Activated CD4-positive, alpha-beta T cell treated with anti-CD3 and anti-CD28 coated beads for 4 hours (primary cell): ENCODE measurements around the gene ADAMTS9.

Source experiments
- DNase-seq, 2 donors: peaks; one replicate each; pipeline ENCODE4 v3.0.0-alpha.2; 2020

Gene ADAMTS9

DNA sequence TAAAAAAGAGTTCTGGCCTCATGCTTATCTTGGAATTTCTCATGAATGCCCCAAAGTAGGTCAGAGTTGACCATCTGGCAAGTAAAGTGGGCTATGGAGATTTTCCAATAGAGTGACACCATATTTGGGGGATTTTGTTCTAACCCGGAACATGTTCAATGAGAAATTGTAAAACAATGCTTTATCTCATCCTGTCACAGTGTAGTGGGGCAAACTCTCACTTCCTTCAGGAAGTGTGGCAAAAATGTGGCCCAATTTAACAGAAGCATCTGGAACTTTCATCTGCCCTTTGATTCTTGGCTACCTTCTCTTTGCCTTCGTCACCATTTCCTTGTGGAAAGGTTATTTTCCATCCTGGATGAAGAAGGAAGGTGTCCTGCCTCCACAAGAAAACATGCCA is 70.8 kb downstream of the ADAMTS9 start:
- no peak for DNase-seq

DNA sequence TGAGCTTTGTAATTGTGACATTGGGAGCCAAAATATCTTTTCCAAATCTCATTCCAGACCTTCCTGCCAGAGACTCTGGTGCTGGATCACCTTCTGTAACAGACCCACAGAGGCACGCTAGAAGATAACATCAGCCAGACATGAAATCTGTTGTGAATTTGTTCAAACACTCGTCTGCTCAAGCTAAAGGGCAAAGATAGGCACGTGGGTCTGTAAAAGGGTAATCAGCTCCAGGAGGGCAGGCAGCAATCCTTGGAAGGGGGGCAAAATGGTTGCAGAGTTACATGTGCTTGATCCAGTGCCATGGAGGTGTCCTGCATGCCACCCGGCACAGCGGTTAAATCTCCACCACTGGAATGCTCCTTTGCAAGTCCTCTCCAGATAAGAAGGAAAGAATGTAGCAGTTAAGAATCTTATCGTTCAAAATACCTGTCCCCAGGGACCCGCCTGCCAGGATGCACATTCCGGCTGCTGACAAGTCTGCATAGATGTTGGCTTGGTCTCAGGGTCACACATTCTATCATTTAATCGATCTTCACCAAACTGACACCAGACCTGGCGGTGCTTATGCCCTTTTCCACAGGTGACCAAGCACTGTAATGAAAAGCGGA is 74.8 kb downstream of the ADAMTS9 start:
- DNase-seq, result no peak

DNA sequence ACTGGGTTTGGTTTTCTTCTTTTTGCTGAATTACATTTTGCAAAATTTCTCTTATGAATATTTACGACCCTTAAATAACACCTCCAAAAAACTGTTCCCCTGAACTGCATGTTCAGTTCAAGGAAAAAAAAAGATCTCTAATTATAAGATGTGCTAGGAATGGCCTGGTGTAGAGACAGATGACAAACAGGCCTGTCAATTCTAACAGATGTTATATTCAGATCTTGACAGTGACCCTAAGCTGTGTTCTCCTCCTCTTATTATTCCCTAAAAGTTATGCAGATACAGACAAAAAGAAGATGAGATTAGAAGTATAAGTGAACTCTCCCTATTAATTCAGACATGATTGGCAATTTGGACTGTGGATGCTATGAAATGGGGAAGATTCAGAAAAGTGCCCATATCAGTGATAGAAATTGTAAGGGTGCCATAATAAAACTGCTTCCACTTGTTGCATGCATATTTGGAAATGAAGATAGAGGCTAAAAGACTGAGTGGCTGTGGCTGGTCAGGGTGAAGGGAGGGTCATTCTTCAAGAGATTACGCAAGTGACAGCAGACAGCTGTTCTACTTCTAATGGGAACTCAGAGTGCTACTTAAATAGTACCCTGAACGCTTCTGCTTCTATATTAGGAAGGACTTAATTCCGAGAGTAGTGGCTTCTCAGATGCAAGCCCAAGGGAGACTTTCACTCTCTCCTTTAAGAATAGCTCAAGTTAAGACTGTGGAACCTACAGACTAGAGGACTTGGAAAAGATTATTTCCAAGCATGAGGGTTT is 75.5 kb downstream of the ADAMTS9 start:
- DNase-seq, result no peak

DNA sequence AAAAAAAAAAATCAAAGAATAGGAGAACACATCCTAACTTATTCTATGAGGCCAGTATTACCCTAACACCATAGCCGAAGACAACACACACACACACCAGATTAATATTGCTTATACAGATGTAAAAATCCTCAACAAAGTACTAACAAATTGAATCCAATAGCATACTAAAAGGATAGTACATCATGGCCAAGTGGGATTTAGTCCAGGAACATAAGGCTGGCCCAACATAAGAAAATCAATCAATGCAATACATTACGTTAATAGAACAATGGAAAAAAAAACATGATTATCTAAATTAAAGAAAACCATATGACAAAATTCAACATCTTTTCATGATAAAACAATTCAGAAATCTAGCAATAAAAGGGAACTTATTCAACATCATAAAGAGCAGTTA is 79.1 kb downstream of the ADAMTS9 start:
- DNase-seq, result no peak

DNA sequence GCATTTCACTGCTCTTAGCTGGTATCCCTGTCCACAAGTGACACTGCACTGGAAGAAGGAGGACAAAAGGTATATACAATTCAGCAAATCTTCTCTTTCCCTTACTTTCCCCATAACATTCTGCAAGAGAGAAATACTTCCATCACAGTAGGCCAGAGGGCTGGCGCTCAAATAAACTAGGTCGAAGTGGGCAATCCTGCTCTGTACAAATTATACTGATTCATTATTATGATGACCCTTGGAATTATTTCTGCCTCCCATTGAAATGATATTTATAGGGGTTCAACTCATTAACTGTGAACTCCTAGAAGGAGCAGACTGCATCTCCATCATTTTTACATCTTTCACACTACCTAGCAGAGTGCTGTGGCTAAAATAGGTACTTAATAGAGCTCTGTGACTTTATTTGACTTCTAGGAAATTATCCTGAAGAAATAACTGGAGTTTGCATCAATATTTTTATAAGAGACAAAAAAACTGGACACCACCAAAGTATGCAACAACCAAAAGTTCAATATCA is 80.7 kb downstream of the ADAMTS9 start:
- no peak for DNase-seq

DNA sequence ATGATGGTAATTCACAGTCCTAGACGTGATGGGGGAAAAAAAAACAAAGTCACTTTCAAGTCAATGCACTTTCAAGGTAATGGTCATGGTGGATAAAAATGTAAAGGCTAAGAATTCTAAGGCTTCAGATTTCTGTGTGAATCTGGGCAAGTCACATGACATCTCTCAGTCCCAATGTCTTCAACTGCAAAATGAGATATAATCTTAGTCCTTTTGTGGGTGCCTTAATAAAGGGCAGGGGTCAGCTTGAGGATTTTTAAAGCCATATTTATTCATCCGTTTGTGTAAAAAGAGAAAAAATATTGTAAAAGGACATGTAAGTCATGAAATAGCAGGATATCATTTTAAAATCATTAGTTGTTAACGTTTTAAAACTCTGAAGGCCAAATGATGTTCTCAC is 83.5 kb downstream of the ADAMTS9 start:
- DNase-seq, result no peak

DNA sequence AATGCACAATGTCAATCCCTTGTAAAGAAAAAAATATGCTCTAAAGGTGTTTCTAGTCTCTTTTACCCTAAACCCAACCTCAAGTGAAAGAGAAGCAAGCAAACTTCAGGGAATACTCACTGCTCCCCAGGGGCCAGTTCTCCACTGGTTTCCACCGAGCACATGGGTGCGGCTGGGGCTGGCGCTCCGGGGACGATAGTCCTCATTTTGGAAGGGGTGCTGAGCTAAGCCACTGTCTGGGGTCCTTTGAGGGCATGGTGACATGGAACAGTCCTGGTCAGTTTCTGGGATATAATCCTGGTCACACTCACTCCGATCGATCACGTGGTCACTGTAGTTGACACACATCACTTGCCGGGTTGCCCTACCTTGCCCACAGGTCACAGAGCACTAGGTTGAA is 86.0 kb downstream of the ADAMTS9 start:
- no peak for DNase-seq

DNA sequence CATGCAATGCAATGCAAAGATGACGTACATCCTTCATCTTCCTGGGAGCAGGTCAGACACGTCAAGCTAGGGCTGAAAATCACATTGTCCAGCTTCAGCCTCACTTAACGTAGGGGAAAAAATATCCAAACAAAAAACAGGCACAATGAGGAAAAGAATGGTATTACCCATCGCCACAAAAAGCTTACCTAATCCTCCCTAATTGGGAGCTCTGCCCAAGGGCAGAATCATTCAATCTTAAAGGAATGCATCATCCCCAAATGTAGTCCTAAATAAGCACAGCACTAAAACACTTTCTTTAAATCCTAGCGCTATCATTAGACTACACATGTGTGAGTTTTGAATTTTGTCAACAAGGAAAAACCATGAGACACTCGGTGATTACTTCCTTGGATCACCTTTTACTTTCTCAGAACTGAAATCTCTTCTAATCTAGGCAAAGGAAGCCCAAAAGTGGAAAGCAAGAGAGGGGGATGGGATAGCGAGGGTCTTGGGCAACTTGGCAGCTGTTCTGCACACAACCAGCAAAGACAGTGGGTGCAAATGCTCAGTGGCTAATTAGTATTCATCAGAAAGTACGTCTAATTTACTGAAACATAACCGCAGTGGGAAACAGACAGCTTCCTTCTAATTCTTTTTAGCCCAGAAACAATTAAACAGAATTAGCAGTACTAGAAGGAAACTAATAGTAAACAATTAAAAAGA is 87.4 kb downstream of the ADAMTS9 start:
- no peak for DNase-seq

DNA sequence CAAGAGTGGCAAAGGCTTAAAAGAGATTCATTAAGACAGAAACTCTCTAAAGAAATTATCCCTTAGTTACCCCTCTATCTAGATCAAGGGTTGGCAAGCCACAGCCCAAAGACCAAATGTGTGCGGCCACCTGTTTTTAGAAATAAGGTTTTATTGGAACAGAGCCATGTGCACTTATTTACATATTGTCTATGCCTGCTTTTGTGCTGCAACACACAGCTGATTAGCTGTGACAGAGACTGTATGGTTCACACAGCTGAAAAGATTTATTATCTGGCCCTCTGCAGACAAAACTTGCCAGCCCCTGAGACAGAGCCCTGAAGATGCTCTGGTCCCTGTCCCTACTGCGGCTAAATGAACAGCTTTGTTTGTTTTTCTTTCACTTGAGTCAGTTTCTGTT is 88.1 kb downstream of the ADAMTS9 start:
- no peak for DNase-seq

DNA sequence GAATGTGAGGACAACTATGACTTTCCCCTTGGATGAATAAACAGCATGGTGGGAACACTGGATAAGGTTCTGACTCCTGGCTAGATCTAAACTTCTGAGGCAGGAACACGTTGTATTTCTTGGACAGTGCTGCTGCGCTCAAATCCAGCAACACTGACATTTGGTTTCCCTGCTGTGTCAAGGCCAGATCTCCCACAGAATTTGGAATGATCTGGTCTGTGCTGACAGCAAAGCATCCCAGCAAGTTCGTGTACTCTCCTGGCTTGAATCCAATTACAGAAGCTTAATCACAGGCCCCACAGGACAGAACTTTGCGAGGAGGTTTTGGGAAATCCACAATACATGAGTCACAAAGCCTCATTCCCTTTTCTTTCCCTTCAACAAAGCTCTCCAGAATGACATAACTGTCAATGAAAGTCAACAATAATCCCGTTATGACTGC is 92.5 kb downstream of the ADAMTS9 start:
- DNase-seq, result no peak

DNA sequence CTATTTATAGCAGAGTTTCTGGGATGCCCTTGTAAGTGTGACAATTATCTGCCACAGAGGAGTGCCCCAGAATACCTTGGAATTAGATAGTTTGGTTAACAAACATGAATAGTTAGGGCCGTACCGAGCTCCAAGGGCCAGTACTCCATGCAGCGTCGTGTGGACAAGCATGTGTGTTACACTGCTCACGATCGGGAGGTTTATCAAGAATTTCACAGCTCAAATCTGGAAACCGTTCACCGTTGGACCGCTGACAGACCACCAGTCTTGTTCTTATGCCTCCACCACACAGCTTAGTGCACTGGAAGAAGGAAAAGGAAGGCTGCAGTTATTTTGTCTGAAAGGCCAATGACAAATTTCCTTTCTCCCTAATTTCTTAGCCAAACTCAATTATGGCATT is 93.7 kb downstream of the ADAMTS9 start:
- no peak for DNase-seq

DNA sequence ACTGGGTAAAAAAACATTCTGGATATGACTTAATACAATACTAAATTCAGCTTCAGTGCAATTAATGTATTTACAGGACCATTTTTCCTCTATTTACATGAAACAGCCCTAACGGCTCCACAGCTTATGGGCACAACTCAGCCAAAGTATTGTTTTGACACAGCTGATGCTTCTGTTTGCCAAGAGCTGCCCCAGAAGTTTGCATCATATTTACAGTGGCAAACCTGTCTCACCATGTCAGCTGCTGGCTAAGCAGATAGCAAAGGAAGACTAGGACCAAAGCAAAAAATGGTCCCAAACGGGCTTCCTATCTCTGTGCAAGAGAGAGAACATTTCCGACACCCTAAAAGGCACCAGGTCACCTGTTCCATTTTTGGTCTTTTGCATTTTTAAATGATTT is 94.5 kb downstream of the ADAMTS9 start:
- no peak for DNase-seq

DNA sequence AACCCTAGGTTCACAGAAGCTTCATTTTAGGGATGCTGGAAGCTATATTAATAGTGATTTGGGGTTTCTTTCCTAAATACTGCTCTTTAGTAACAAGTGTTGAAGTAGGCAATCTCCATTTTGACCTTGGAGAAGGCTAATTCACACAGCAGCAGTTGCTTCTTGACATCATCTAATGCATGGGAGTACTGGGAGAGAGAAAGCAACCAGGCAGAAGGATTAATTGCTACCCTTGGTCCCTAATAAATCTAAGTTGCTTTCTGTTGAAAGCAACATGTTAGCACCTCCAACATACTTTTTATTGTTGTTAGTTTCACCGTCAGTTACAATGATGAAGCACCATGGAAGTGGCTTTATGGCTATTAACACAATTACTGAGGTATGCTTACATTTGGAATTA is 96.2 kb downstream of the ADAMTS9 start:
- DNase-seq, result no peak

DNA sequence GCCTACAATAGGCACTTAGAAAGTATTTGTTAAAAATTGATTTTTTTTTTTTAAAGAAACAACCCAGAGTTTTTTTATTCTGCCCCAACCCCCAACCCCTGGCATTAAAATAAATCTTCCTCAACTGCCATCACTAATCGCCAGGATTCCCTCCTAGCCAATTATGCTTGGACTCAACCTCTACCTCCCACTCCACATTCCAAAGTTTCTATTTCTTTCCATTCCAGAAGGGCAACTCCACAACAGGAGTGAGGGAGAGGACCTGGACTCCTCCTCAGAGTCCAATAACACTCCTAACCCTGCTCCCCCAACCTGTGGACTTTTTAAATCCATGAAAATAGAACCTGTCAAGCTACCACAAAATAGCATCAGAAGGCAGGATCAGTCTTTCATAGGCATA is 99.4 kb downstream of the ADAMTS9 start:
- DNase-seq, result no peak

DNA sequence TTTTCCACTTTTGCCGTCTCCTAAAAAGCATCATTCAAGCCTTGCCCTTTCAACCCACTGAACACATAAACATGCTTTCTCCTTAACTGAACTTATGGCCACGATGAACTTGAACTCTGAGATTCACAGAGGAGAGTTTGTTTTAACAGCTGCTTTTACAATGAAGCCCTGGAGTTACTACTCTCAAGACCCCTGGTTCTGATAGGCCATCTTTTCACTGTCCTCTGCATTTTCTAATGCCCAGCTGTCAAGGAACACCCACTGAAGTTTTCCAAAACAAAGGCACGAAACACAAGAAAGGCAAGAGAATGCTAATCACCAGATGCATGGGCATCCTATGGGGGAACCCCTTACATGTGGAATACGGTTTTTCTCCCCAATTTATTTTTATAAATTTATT is 100.8 kb downstream of the ADAMTS9 start:
- no peak for DNase-seq

DNA sequence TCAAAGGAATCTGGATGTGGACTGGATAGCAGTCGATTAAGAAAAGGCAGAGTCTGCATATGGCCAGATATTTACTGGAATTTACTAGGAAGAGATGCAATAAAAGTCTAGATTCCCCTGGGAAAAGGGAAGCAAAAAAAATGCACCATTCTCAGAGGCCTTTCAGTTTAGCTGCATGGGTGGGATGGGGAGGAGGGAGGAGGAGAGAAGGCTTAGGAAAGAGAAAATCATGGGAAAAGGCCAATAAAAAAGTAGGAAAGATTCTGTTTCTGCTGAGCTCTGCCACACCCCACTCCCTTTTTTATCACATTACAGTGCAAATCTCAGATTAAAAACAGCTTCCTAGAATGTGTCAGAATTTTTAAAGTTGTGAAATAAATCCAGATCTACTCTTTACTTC is 103.6 kb downstream of the ADAMTS9 start:
- DNase-seq, result no peak

DNA sequence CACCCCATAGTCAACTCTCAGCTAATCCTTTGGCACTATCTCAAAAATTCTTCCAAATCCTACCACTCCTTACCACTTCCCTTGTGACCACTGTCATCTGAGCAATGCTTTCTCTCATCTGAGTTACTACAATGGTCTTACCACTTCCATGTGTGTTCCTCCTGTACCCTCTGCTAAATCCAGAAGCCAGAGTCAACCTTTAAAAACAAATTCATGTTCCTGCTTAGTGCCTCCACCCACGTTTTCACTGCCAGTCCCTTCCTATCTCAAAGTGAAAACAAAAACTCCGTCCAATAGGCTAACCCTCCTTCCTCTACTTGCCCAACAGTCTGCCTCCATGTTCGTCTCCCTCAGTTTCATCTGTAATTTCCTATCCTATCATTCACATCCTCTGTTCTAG is 109.0 kb downstream of the ADAMTS9 start:
- no peak for DNase-seq

DNA sequence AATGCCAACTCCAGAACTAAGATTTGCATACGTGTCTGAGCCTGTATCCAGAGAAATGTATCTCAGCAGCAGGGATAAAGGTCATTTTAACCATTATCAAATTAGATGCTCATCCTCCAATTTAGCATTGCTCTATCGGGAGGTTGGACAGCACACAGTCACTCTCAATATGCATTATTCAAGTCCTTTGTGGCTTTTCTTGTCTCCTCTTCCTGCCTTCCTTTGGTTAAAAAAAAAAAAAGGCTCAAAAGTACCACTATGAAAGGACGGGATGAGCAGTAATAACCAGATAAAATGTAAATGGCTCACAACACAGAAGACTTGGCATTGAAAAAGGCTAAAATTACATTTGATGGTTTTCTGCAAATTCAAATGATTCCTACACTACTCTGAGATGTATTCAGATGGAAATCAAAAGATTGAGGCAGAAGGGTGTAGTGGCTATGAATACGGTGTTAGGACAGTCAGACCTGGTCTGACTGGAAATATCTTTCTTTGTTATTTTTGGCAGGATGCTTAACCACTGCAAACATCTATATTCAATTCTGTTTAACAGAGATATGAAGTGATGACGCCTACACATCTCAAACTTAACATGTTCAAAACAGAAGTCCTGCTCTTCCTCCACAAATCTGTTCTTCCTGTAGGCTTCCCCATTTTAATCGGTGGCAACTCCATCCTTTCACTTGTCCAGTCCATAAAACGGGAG is 109.6 kb downstream of the ADAMTS9 start:
- no peak for DNase-seq

DNA sequence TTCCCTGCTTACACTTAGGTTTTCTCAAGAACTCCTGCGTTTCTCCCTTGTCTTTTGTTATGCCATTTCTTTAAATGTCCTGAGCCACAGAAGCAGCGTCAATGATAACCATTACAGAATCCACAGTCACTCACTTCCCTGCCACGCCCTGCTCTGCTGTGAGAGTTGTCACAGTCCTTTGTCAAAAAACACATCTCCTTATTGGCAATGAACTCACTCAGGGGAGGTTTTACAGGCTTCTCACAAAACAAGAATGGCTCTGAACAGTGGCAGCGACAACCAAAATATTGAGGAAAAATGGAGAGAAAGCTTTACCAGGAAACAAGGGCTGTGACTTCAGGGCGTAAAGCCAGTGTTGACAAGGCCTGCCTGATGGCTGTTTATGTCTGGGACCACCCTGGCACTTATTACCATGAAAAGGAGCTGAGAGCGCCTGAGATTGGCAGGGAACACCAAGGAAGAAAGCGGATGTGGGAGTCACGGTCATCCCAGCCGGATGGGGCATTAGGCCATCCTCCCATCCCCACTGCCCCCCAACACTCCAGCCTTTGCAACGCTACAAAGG is 111.5 kb downstream of the ADAMTS9 start:
- no peak for DNase-seq

DNA sequence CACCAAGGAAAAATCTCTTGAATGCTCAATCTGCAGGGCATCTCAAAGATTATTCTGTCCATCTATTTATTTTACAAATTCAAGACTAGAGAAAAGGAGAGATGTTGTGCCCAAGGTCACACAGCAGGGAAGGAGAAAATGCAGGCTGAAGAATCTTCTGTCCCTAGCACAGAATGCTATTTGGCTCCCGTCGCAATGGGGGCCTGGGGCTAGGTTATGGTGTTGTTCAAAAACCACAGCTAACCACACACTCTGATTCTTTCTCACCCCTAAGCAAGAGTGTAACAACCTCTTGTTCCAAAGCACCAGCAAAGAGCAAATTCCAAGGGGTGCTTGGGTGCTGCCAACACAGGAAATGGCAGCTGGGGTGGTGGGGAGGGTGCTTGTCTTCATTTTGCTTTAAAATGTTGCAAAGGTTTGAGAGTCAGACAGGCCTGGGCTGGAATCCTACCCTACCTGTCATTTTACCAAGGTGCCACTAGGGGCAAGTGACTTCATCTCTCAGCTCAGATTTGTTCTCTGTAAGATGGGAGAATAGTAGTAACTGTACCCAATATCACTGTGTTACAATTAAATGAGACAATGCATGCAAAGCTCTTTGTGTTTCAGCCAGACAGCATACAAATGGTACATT is 112.5 kb downstream of the ADAMTS9 start:
- no peak for DNase-seq

DNA sequence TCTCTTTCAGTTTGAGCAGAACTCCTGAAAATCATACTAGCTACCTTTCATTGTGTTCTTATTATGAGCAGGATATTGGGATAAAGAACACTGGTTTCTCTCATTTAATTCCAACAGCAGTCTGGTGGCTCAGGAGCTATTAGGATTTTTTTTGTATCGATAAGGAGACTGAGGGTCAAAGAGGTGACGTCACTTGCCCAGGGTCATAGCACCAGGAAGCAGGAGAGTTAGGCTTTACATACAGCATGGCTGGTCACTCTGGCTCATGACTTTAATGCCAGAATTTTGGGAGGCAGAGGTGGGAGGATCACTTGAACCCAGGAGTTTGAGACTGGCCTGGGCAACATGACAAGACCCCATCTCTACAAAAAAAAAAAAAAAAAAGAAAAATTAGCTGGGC is 113.6 kb downstream of the ADAMTS9 start:
- no peak for DNase-seq

DNA sequence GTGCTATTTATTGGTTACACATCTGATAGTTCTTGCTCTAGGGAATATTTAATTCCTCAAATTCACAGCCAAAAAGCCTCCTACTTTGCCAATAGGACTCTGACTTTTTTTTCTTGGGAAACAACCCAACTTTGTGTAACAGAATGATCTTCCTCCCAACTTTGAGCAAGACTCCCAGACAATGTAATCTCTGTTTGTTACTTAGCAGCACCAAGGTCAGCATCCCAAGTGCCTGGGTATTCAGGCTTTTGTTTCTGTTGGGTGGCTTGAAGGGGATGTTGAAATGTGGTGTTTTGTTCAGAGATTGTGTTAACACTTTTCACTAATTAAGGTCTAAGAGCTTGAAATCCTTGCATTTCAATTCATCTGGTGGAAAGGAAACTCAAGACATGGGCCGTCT is 115.8 kb downstream of the ADAMTS9 start:
- DNase-seq, result no peak
